OCI-LY1 (cell line): ENCODE measurements around the gene CFAP65.

Experiments
- H2AFZ ChIP-seq: fragments of 200-600 bp; sonication (generic), shearing (Covaris generic); 2 replicates; pipeline ENCODE4 v1.6.0; 2014; ENCODE audit warnings: antibody characterized with exemption, mild to moderate bottlenecking, low read length
- H3F3A ChIP-seq: fragments of 200-600 bp; sonication (generic), shearing (Covaris generic); 2 replicates; pipeline ENCODE4 v1.6.0; 2014; ENCODE audit warnings: mild to moderate bottlenecking, antibody characterized with exemption, low read length, moderate library complexity; ENCODE audit not compliant: insufficient read depth
- H3K27ac ChIP-seq: fragments of 200-600 bp; sonication (generic); 2 replicates; pipeline ENCODE4 v1.5.1; 2014; ENCODE audit warnings: low read length, mixed run types, mild to moderate bottlenecking, low read depth; ENCODE audit not compliant: poor library complexity, severe bottlenecking
- H3K27me3 ChIP-seq: fragments of 200-600 bp; sonication (generic); 2 replicates; pipeline ENCODE4 v1.6.0; 2014; ENCODE audit warnings: antibody characterized with exemption, mild to moderate bottlenecking, low read length, moderate library complexity; ENCODE audit not compliant: insufficient read depth
- H3K36me3 ChIP-seq: fragments of 200-600 bp; sonication (generic); 2 replicates; pipeline ENCODE4 v1.6.1; 2014; ENCODE audit warnings: mild to moderate bottlenecking, antibody characterized with exemption, low read length, moderate library complexity, mixed read lengths; ENCODE audit not compliant: insufficient read depth
- H3K4me1 ChIP-seq: fragments of 200-600 bp; sonication (generic); 2 replicates; pipeline ENCODE4 v1.5.1; 2014; ENCODE audit warnings: mild to moderate bottlenecking, low read length, moderate library complexity; ENCODE audit not compliant: insufficient read depth, severe bottlenecking
- H3K4me2 ChIP-seq: fragments of 200-600 bp; sonication (generic), shearing (Covaris generic); 2 replicates; pipeline ENCODE4 v1.6.1; 2014; ENCODE audit warnings: low read length
- H3K4me3 ChIP-seq: fragments of 200-600 bp; sonication (generic); 2 replicates; pipeline ENCODE4 v1.5.1; 2014; ENCODE audit warnings: low read length, low read depth, mild to moderate bottlenecking, mixed read lengths; ENCODE audit not compliant: poor library complexity, severe bottlenecking
- H3K79me2 ChIP-seq: fragments of 200-600 bp; shearing (Covaris generic); 2 replicates; pipeline ENCODE4 v1.6.1; 2016; ENCODE audit warnings: mixed run types, low read length, mixed read lengths; ENCODE audit not compliant: insufficient read depth
- H3K9ac ChIP-seq: fragments of 200-600 bp; sonication (generic), shearing (Covaris generic); 2 replicates; pipeline ENCODE4 v1.6.1; 2014; ENCODE audit warnings: mild to moderate bottlenecking, low read length, mixed read lengths
- H3K9me2 ChIP-seq: fragments of 200-600 bp; sonication (generic), shearing (Covaris generic); 2 replicates; pipeline ENCODE4 v1.6.1; 2014; ENCODE audit warnings: low read depth, mild to moderate bottlenecking, low read length, mixed read lengths
- H3K9me3 ChIP-seq: fragments of 200-600 bp; shearing (Covaris generic); 2 replicates; pipeline ENCODE4 v1.6.1; 2014; ENCODE audit warnings: low read length, mixed read lengths
- H4K20me1 ChIP-seq: fragments of 200-600 bp; sonication (generic), shearing (Covaris generic); 2 replicates; pipeline ENCODE4 v1.6.0; 2016; ENCODE audit warnings: mild to moderate bottlenecking, low read length; ENCODE audit not compliant: insufficient read depth
- CTCF ChIP-seq: fragments of 200-600 bp; sonication (generic), shearing (Covaris generic); IDR thresholded peaks from 2 replicates; pipeline ENCODE4 v1.5.1; 2017; ENCODE audit warnings: mild to moderate bottlenecking, antibody characterized with exemption, low read length, moderate library complexity, mixed read lengths
- EZH2 ChIP-seq: fragments of 200-600 bp; sonication (generic), shearing (Covaris generic); IDR thresholded peaks from 2 replicates; pipeline ENCODE4 v1.8.0; 2017; ENCODE audit warnings: borderline replicate concordance, mixed run types, mild to moderate bottlenecking, antibody characterized with exemption, low read length, moderate library complexity, mixed read lengths

The CFAP65 gene

GRCh38 chr2:219021591-219021990, 19.7 kb downstream of the CFAP65 start:
- TF ChIP-seq EZH2, result no peak
- no peak for TF ChIP-seq CTCF
- Histone ChIP-seq H3K9me2 (no peaks in the 10 kb centered on the region), H2AFZ (no peak overlapping the region), H3K36me3 (no peaks in the 10 kb centered on the region), H3K27ac (no peak overlapping the region), H3K4me1 (no peaks in the 10 kb centered on the region), H3K4me2 (no peak overlapping the region), H3K4me3 (no peak overlapping the region), H4K20me1 (no peaks in the 10 kb centered on the region), H3F3A (no peaks in the 10 kb centered on the region), H3K27me3 (no peaks in the 10 kb centered on the region; the same call in 1 of the 2 replicates), H3K9ac (no peak overlapping the region), H3K79me2 (no peaks in the 10 kb centered on the region), H3K9me3 (no peaks in the 10 kb centered on the region)

GRCh38 chr2:219020604-219021365, 20.5 kb downstream of the CFAP65 start:
- Histone ChIP-seq H3K79me2 (no peaks in the 10 kb centered on the region), H2AFZ (no peak overlapping the region), H3K9me2 (no peaks in the 10 kb centered on the region), H3K27me3 (no peaks in the 10 kb centered on the region; the same call in 1 of the 2 replicates), H3F3A (no peaks in the 10 kb centered on the region), H3K9me3 (no peaks in the 10 kb centered on the region), H3K36me3 (no peaks in the 10 kb centered on the region), H4K20me1 (no peaks in the 10 kb centered on the region), H3K4me3 (no peak overlapping the region), H3K9ac (no peak overlapping the region), H3K4me1 (no peaks in the 10 kb centered on the region), H3K4me2 (no peak overlapping the region), H3K27ac (no peak overlapping the region)
- TF ChIP-seq CTCF (no peak), EZH2 (no peak)

- no peaks in the 10 kb centered on the region; the same call in 1 of the 2 replicates for H3K27me3 ChIP-seq
- no peak overlapping the region for H3K4me3 ChIP-seq
- H3K9ac ChIP-seq, result no peak overlapping the region
- H3K36me3 ChIP-seq, result no peaks in the 10 kb centered on the region
- no peak overlapping the region for H3K4me2 ChIP-seq
- H4K20me1 ChIP-seq, result no peaks in the 10 kb centered on the region
- no peaks in the 10 kb centered on the region for H3K79me2 ChIP-seq
- no peaks in the 10 kb centered on the region for H3K9me2 ChIP-seq
- no peaks in the 10 kb centered on the region for H3K4me1 ChIP-seq
- no peaks in the 10 kb centered on the region for H3K9me3 ChIP-seq
- TF ChIP-seq EZH2, result no peak
- no peak for TF ChIP-seq CTCF
- no peak overlapping the region for H2AFZ ChIP-seq
- no peaks in the 10 kb centered on the region for H3F3A ChIP-seq
- H3K27ac ChIP-seq, result no peak overlapping the region
These were observed 21.9 kb downstream of the CFAP65 start for GRCh38 chr2:219019436-219019835.
